A549 (cell line): ENCODE measurements around the gene SBF2.

Source experiments
- BHLHE40 ChIP-seq: IDR thresholded peaks from 2 replicates; pipeline ENCODE4 v1.6.1; 2012; ENCODE audit warnings: low read depth, low read length, inconsistent platforms
- CHD2 ChIP-seq: fragments of 150-350 bp; IDR thresholded peaks from 2 replicates; pipeline ENCODE4 v1.6.1; 2014; ENCODE audit warnings: low read length; ENCODE audit not compliant: partially characterized antibody
- JUN ChIP-seq, 2 experiments: fragments of >200 bp; sonication (Bioruptor Twin); formaldehyde crosslinking; IDR thresholded peaks; 2 replicates in 1 of 2; 3 replicates in 1 of 2; pipeline ENCODE4 v1.6.1; 2016 to 2017
- JUNB ChIP-seq: fragments of >200 bp; sonication (Bioruptor Twin); formaldehyde crosslinking; IDR thresholded peaks from 2 replicates; pipeline ENCODE4 v1.6.1; 2016
- MAFK ChIP-seq: fragments of 450-650 bp; IDR thresholded peaks from 2 replicates; pipeline ENCODE4 v1.6.1; 2014; ENCODE audit not compliant: partially characterized antibody
- MAZ ChIP-seq: fragments of 150-350 bp; IDR thresholded peaks from 2 replicates; pipeline ENCODE4 v1.6.1; 2014; ENCODE audit warnings: antibody characterized with exemption, low read depth, low read length, borderline replicate concordance
- NR3C1 ChIP-seq: fragments of >200 bp; sonication (Bioruptor Twin); formaldehyde crosslinking; IDR thresholded peaks from 3 replicates; pipeline ENCODE4 v1.6.1; 2017
- POLR2A ChIP-seq: IDR thresholded peaks from 2 replicates; pipeline ENCODE4 v1.6.1; 2012; ENCODE audit warnings: mild to moderate bottlenecking, low read length
- POLR2AphosphoS2 ChIP-seq: conservative IDR thresholded peaks from 2 replicates; pipeline ENCODE4 v1.6.1; 2012; ENCODE audit warnings: low read length, improper control_type of control experiment, inconsistent platforms
- RAD21 ChIP-seq, 2 experiments: fragments of >200 bp in 1 of 2; sonication (Bioruptor Twin) in 1 of 2; formaldehyde crosslinking in 1 of 2; IDR thresholded peaks in 1 of 2; conservative IDR thresholded peaks in 1 of 2; 2 replicates in 1 of 2; 3 replicates in 1 of 2; pipeline ENCODE4 v1.6.1; 2012 to 2018; ENCODE audit warnings: inconsistent platforms in 1 of 2
- TF ChIP-seq, protein P1 (sequence below): fragments of >200 bp; sonication (Bioruptor Twin); formaldehyde crosslinking; IDR thresholded peaks from 3 replicates; pipeline ENCODE4 v1.5.1; 2016
- TF ChIP-seq, protein P2 (sequence below): fragments of 450-650 bp; IDR thresholded peaks from 2 replicates; pipeline ENCODE4 v1.6.1; 2014; ENCODE audit warnings: antibody characterized with exemption

DNA sequence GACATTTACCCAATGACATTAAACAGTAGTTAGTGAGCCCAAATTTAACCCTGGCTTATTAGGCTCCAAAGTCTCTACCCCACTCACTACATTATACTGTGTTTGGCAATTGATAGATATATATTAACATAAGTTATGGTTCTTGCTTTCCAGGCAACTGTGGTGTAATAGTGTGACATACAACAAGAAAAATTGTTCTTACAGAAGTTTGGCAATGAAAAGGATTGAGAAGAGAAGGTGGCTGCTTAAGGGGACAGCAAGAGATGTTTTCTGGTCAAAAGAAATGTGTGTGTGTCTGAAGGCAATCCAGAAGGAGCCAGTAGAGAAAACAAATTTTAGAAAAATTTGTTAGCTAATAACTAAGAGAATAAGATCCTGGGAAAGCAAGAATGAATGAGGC is 497.8 kb downstream of the SBF2 start:
- TF ChIP-seq, protein P1, sequence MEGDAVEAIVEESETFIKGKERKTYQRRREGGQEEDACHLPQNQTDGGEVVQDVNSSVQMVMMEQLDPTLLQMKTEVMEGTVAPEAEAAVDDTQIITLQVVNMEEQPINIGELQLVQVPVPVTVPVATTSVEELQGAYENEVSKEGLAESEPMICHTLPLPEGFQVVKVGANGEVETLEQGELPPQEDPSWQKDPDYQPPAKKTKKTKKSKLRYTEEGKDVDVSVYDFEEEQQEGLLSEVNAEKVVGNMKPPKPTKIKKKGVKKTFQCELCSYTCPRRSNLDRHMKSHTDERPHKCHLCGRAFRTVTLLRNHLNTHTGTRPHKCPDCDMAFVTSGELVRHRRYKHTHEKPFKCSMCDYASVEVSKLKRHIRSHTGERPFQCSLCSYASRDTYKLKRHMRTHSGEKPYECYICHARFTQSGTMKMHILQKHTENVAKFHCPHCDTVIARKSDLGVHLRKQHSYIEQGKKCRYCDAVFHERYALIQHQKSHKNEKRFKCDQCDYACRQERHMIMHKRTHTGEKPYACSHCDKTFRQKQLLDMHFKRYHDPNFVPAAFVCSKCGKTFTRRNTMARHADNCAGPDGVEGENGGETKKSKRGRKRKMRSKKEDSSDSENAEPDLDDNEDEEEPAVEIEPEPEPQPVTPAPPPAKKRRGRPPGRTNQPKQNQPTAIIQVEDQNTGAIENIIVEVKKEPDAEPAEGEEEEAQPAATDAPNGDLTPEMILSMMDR: no peak
- TF ChIP-seq RAD21 (conservative IDR thresholded peaks at IDR 0.05 in 1 of 2, IDR thresholded peaks at IDR 0.05 in 1 of 2) (no peak), BHLHE40 (no peak), MAFK (no peak), CHD2 (no peak), JUNB (no peak), POLR2A (no peak), MAZ (no peak), NR3C1 (no peak), JUN (IDR thresholded peaks at IDR 0.05) (no peak), POLR2AphosphoS2 (no peak)
- TF ChIP-seq, protein P2, sequence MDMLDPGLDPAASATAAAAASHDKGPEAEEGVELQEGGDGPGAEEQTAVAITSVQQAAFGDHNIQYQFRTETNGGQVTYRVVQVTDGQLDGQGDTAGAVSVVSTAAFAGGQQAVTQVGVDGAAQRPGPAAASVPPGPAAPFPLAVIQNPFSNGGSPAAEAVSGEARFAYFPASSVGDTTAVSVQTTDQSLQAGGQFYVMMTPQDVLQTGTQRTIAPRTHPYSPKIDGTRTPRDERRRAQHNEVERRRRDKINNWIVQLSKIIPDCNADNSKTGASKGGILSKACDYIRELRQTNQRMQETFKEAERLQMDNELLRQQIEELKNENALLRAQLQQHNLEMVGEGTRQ: no peak
